ENCODE measurements around the gene KDSR. TPM values are rescaled to one million over a fixed set of nuclear protein-coding genes. Genes with fewer than 3 reads are reported as not detected.

KDSR gene
- total and polyA plus RNA-seq, 2 of the 13 experiments (the other 11 are each of a cell fraction or from before 2014, with no cell fraction given): 10.4 to 20.9 TPM

- intact Hi-C loops (cut with micrococcal nuclease; ENCODE audit: unreplicated experiment) (no loop called here), in situ Hi-C loops (cut with HindIII; ENCODE audit: extremely low pct_ligation_motif_present, low pct_unique_long_range_greater_than_20kb) (no loop called here)
- no peak overlapping the region for H3K4me2 ChIP-seq (ENCODE audit: low read depth, low read length)
- no peak overlapping the region for H2AFZ ChIP-seq (ENCODE audit: low read length)
- H3K4me1 ChIP-seq (ENCODE audit: insufficient read depth, low read length): no peaks in the 10 kb centered on the region
- H3K27me3 ChIP-seq (ENCODE audit: control insufficient read depth in 1 of 2, insufficient read depth in 2 of 2, low read length in 2 of 2): peaks cover 0 to 19% of the 10 kb centered on the region in 2 experiments; a peak in 2 of 5 replicates
- no peak for FAIRE-seq
- no peaks in the 10 kb centered on the region for H3K79me2 ChIP-seq (ENCODE audit: insufficient read depth, low read length)
- no peak overlapping the region for H3K27ac ChIP-seq (ENCODE audit: extremely low read length, insufficient read depth, low read length)
- TF ChIP-seq SSRP1 (CRISPR knock-in tag; IDR thresholded peaks at IDR 0.05): no peak
- no peak for TF ChIP-seq ZKSCAN1 (IDR thresholded peaks at IDR 0.05; ENCODE audit: low read length)
- TF ChIP-seq SRF (IDR thresholded peaks at IDR 0.05; ENCODE audit: low read depth, low read length): no peak
- no peak for TF ChIP-seq ZNF512B (CRISPR knock-in tag; IDR thresholded peaks at IDR 0.05; ENCODE audit: borderline replicate concordance)
- no peak for TF ChIP-seq CAMTA2 (CRISPR knock-in tag; IDR thresholded peaks at IDR 0.05; ENCODE audit: borderline replicate concordance)
- no peaks in the 10 kb centered on the region for H3K9me3 ChIP-seq (ENCODE audit: low read length)
- no peak overlapping the region for H3K9ac ChIP-seq (ENCODE audit: insufficient read depth, low read depth, low read length)
- ChIA-PET POLR2A (no interaction called here), CTCF (ENCODE audit: low intra/inter-chr PET ratio, low total read pairs) (no interaction called here)
- no TSS peak for BruUV-seq (replicated peaks)
- no peak for ATAC-seq
- no peak overlapping the region for H3K4me3 ChIP-seq (replicated peaks in 1 of 3; ENCODE audit: insufficient read depth in 1 of 3, low read depth in 2 of 3, low read length in 3 of 3)
- 42% methylated on average over 5 of the region's 5 CpGs for WGBS (ENCODE audit: low lambda C conversion rate)
- no peaks in the 10 kb centered on the region for H3K36me3 ChIP-seq (replicated peaks in 1 of 2; ENCODE audit: control insufficient read depth in 1 of 2, insufficient read depth in 2 of 2, low read length in 2 of 2)
- DNase-seq (ENCODE audit: low spot score): no peak
- no peaks in the 10 kb centered on the region for H4K20me1 ChIP-seq (ENCODE audit: insufficient read depth, low read length)
Measured at GRCh38 chr18:63284173-63284799, 82.7 kb downstream of the KDSR start.

Data from HepG2 (cell line).